GM12874 (cell line): ENCODE measurements around the gene TSPEAR.

Experiments
- TF ChIP-seq, protein P1 (sequence below): IDR thresholded peaks from 2 replicates; pipeline ENCODE4 v1.5.1; 2011; ENCODE audit warnings: low read depth, mild to moderate bottlenecking, control low read depth, low read length, moderate library complexity; ENCODE audit not compliant: insufficient read depth

Gene TSPEAR

GRCh38 chr21:44498280-44499210, 212.8 kb downstream of the TSPEAR start:
- TF ChIP-seq, protein P1, sequence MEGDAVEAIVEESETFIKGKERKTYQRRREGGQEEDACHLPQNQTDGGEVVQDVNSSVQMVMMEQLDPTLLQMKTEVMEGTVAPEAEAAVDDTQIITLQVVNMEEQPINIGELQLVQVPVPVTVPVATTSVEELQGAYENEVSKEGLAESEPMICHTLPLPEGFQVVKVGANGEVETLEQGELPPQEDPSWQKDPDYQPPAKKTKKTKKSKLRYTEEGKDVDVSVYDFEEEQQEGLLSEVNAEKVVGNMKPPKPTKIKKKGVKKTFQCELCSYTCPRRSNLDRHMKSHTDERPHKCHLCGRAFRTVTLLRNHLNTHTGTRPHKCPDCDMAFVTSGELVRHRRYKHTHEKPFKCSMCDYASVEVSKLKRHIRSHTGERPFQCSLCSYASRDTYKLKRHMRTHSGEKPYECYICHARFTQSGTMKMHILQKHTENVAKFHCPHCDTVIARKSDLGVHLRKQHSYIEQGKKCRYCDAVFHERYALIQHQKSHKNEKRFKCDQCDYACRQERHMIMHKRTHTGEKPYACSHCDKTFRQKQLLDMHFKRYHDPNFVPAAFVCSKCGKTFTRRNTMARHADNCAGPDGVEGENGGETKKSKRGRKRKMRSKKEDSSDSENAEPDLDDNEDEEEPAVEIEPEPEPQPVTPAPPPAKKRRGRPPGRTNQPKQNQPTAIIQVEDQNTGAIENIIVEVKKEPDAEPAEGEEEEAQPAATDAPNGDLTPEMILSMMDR, result no peak

DNA sequence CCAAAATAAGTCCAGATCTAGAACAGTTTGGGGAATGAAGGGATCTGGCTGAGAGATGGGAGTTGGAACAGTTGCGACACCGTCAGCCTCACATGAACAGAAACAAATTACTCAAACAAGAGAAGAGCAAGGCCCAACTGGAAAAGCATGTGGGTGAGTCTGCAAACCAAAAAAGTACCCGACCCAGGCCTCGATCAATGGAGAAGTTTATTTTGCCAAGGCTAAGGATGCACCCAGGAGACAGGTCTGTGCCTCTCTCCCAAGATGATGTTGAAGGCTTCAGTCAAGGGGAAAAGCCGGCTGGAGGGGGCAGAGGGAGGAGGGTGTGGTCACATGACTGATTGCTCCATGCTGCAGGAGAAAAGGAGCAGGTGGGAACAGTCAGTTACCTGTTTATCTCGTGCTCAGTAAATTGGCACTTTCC, 213.7 kb downstream of the TSPEAR start:
- TF ChIP-seq, protein P1, result no peak

DNA sequence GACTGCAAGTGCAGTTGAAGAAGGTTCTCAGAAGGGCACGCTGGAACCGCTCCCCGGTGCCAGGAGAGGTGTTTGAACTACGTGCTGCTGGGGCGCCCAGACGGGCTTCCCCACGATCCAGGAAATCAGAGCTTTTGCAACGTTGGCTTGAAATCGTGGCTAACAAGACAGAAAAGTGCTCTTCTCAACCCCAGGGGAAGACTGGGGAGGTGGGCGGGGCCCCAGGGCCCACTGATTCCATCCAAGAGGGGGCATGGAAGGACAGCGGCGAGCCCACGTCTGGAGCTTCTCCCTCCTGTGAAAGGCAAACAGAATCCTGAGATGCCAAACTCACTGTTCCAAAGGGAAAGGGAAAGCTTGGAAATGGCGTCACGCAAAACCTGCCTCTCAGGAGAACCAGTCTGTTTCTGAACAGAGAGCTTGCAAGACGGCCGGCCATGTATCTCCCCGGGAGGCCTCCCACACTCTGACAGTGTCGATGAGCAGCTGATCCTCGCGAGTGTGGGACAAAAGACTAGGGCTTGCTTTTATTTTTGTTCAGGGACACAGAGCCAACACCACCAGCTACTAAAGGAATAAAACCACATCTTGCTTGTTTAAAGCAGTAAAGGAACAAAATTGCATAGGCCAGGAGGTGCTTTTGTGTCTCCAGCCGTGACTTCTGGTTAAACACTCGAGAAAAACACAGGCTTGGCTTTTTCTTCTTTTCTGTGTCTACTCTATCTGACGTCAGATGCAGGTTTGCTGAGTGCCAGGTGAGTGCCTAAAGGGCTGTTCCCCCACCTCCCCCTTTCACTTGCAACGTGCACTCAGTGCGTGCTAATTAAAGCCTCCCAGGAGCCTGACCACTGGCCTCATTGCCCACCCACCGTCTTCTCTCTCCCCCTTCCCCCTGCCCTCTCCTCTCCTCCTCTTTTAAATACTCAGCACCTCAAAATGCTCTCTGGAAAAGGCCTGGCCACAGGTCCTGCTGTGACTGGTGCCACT, 214.5 kb downstream of the TSPEAR start:
- TF ChIP-seq, protein P1, result no peak

GRCh38 chr21:44495611-44496563, 215.5 kb downstream of the TSPEAR start:
- TF ChIP-seq, protein P1, result no peak

- TF ChIP-seq, protein P1, result no peak
These were observed 216.4 kb downstream of the TSPEAR start for GRCh38 chr21:44494956-44495355.

DNA sequence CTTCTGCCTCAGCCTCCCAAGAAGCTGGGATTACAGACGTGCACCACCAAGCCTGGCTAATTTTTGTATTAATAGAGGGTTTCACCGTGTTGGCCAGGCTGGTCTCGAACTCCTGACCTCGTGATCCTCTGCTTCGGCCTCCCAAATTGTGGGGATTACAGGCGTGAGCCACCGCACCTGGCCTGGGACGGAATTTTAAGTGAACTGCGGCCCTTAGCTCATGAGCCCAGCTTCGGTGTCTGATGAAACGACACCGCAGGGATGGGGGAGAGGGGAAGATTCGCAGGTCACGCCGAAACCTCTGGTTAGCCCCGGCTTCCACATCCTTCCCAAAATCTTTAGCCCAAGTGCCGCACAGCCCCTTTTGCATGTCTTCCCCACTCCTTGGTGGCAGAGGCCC, 217.0 kb downstream of the TSPEAR start:
- TF ChIP-seq, protein P1, result no peak
